Measurements from ENCODE around the gene DYRK3. TPM values are rescaled to one million over a fixed set of nuclear protein-coding genes. Genes with fewer than 3 reads are reported as not detected.
A peak's percentile ranks its signal among the peaks of the same experiment; 100 is the strongest.

Gene DYRK3
- total RNA-seq, 1 experiment from 2014 or later, result 7.1 TPM

DNA sequence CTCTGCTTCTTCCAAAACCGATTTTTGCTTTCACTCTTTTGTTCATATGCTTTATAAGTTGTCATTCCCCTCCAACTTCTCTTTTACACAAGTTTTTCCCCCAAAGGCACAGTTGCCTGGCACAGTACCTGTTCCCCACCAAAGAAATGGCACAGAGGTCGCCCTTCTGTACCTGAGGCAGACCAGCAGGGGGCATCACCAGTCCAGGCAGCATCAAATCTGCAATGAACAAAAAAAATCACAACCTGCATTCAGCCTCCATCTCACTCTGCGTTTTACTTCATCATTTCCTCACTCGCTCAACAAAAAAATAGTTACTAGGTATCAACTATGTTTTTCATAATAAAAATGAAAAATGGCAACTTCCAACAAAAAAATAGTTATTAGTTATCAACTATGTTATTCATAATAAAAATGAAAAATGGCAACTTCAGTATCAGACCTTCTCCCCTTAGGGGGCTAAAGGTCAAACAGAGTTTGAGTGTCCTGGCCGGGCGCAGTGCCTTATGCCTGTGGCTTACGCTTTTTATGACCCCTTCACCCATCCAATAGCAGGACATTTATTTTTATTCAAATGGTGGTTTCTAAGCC is 27.1 kb upstream of the DYRK3 start:
- ChIA-PET RAD21 (ENCODE audit: low non-redundant PET in 1 of 2, low total read pairs in 2 of 2, uncharacterized antibody in 2 of 2, unreplicated experiment in 2 of 2) (no interaction called here), CTCF (interaction anchor here (0.6 to 6.4 kb wide), 7 partner anchors 55 to 374 kb away, joined by 3 to 44 read pairs (median 5); no protein-coding TSS in a partner anchor), POLR2A (no interaction called here)
- H3K27me3 ChIP-seq (ENCODE audit: insufficient read depth, low read length), result no peaks in the 10 kb centered on the region
- peaks cover 7 to 25% of the 10 kb centered on the region in 2 experiments; a peak in 2 of 4 replicates for H3K36me3 ChIP-seq (ENCODE audit: control insufficient read depth in 1 of 2, insufficient read depth in 2 of 2, low read length in 2 of 2)
- no peak overlapping the region for H3K4me2 ChIP-seq (ENCODE audit: low read length)
- H3K4me1 ChIP-seq (ENCODE audit: control insufficient read depth in 1 of 2, insufficient read depth in 2 of 2, low read length in 2 of 2), result peaks cover 8 to 12% of the 10 kb centered on the region in 2 experiments; a peak in 2 of 4 replicates
- H2AFZ ChIP-seq (ENCODE audit: low read depth, low read length, poor library complexity, severe bottlenecking), result no peak overlapping the region
- no peaks in the 10 kb centered on the region for H3K9me2 ChIP-seq (ENCODE audit: insufficient read depth)
- no peak overlapping the region for H3K4me3 ChIP-seq (replicated peaks in 1 of 2; ENCODE audit: low read depth in 1 of 2, low read length in 2 of 2)
- no peaks in the 10 kb centered on the region for H4K20me1 ChIP-seq (ENCODE audit: insufficient read depth)
- ATAC-seq (no peak; the same call in 1 of the 2 replicates), DNase-seq (ENCODE audit: low read depth, low spot score) (peak; percentile 21)
- no peak overlapping the region for H3K27ac ChIP-seq (ENCODE audit: low read depth, low read length)
- no peak overlapping the region for H3K9ac ChIP-seq (ENCODE audit: low read length)
- BruUV-seq (replicated peaks), result no TSS peak
- no peaks in the 10 kb centered on the region for H3K9me3 ChIP-seq (ENCODE audit: control insufficient read depth in 1 of 2, insufficient read depth in 1 of 2, low read depth in 1 of 2, low read length in 2 of 2)
- TF ChIP-seq SRF (IDR thresholded peaks at IDR 0.05; ENCODE audit: low read depth), result no peak
- TF ChIP-seq ZNF274 (IDR thresholded peaks at IDR 0.05; ENCODE audit: low read depth, low read length), result no peak
- TF ChIP-seq, protein P1, sequence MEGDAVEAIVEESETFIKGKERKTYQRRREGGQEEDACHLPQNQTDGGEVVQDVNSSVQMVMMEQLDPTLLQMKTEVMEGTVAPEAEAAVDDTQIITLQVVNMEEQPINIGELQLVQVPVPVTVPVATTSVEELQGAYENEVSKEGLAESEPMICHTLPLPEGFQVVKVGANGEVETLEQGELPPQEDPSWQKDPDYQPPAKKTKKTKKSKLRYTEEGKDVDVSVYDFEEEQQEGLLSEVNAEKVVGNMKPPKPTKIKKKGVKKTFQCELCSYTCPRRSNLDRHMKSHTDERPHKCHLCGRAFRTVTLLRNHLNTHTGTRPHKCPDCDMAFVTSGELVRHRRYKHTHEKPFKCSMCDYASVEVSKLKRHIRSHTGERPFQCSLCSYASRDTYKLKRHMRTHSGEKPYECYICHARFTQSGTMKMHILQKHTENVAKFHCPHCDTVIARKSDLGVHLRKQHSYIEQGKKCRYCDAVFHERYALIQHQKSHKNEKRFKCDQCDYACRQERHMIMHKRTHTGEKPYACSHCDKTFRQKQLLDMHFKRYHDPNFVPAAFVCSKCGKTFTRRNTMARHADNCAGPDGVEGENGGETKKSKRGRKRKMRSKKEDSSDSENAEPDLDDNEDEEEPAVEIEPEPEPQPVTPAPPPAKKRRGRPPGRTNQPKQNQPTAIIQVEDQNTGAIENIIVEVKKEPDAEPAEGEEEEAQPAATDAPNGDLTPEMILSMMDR (IDR thresholded peaks at IDR 0.05 in 2 of 3, conservative IDR thresholded peaks at IDR 0.05 in 1 of 3; ENCODE audit: borderline replicate concordance in 1 of 3, insufficient read depth in 1 of 3, low read depth in 2 of 3, low read length in 2 of 3), result peak; percentile 84 to 88 (median 86)
- no peak for TF ChIP-seq JUND (IDR thresholded peaks at IDR 0.05)
- peak; percentile 74 for TF ChIP-seq RAD21 (IDR thresholded peaks at IDR 0.05; ENCODE audit: low read depth)
- TF ChIP-seq SP1 (IDR thresholded peaks at IDR 0.05; ENCODE audit: low read depth), result no peak
- peaks cover 16% of the 10 kb centered on the region for H3K79me2 ChIP-seq (ENCODE audit: insufficient read depth, low read length)
- intact Hi-C loops (cut with micrococcal nuclease), result loop anchor here (1.0 to 5.0 kb wide), 3 partner anchors 56 to 374 kb away; no protein-coding TSS in a partner anchor

Measured in HCT116 (cell line).